Vagina (tissue), 2 donors: Measurements from ENCODE around the gene TMEM79.

Experiments used
- CTCF ChIP-seq, 3 experiments: fragments of 450-650 bp in 2 of 3; fragments of 200-600 bp in 1 of 3; sonication (generic) in 1 of 3; IDR thresholded peaks; one replicate each; pipeline ENCODE4 v1.5.1; 2017 to 2019; ENCODE audit warnings: antibody characterized with exemption in 3 of 3, mild to moderate bottlenecking in 2 of 3, moderate library complexity in 2 of 3
- POLR2A ChIP-seq, 2 donors: fragments of 450-650 bp; IDR thresholded peaks; one replicate each; pipeline ENCODE4 v1.6.1; 2017; ENCODE audit warnings: antibody characterized with exemption in 2 of 2, mild to moderate bottlenecking in 2 of 2, moderate library complexity in 2 of 2

- TF ChIP-seq CTCF (IDR thresholded peaks at IDR 0.05): no peak
- TF ChIP-seq POLR2A (IDR thresholded peaks at IDR 0.05): no peak
Observed at GRCh38 chr1:156276532-156276931, 7.6 kb upstream of the TMEM79 start.
